H1 (cell line): Measurements from ENCODE around the gene APH1B. TPM values are rescaled to one million over a fixed set of nuclear protein-coding genes. Genes with fewer than 3 reads are reported as not detected.

Source experiments
- CBX5 ChIP-seq: fragments of 300-800, 300-1000 bp; sonication (generic); IDR thresholded peaks from 2 replicates; pipeline ENCODE4 v1.7.1; 2016; ENCODE audit warnings: antibody characterized with exemption, low read length, low read depth
- CEBPB ChIP-seq: IDR thresholded peaks from 2 replicates; pipeline ENCODE4 v1.6.1; 2012; ENCODE audit warnings: low read depth, low read length
- NANOG ChIP-seq: IDR thresholded peaks from 2 replicates; pipeline ENCODE4 v1.6.1; 2011; ENCODE audit warnings: low read length, low read depth, mild to moderate bottlenecking, inconsistent platforms; ENCODE audit not compliant: insufficient read depth, poor library complexity, severe bottlenecking
- TCF12 ChIP-seq: IDR thresholded peaks from 2 replicates; pipeline ENCODE4 v1.6.1; 2011; ENCODE audit warnings: low read depth, mild to moderate bottlenecking, low read length
- polyA plus RNA-seq, 7 experiments: library from polyadenylated mRNA; depleted of rRNA in 3 of 7; stranded (reverse) in 5 of 7; unstranded in 2 of 7; fragments of >200 nt in 5 of 7; fragments of 200-250 nt in 2 of 7; gene quantifications; 1 replicate in 5 of 7; 2 replicates in 1 of 7; 4 replicates in 1 of 7; pipeline versions ENCODE4 v1.2.1 to v1.2.3, GENCODE V29; 2011 to 2013; ENCODE audit warnings: missing spikeins in 2 of 7, mixed read lengths in 2 of 7
- total RNA-seq: library from RNA; stranded (reverse); fragmentation: NEBNext Ultra II Directional; extraction: Animal tissue kit (Norgen Biotek cat#: 25700); gene quantifications from 2 replicates; pipeline ENCODE4 v1.2.1, GENCODE V29; 2021

Gene APH1B
- total and polyA plus RNA-seq, 2 of the 8 experiments (the other 6 are each of a cell fraction or from before 2014, with no cell fraction given): 11.5 to 22.9 TPM

DNA sequence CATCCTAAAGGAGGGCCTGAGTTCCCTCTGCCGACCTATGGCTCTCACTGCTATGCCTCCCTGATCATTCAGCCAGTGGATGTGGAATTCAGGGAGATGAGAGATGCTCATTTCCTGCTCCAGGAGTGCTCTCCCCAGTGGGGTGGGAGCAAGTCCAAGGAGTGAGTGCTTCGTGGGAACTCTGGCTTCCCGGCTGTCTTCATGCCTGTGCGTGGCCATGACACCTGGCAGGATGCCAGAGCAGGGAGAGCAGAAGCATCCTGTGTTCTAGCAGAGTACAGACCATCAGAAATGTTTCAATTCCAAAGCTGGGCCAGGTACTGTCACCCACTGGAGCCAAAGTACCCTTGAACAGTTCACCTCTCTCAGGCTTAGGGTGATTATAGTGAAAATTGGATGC, 45.1 kb downstream of the APH1B start (continued):
- TF ChIP-seq NANOG (no peak), CBX5 (no peak), TCF12 (no peak), CEBPB (no peak)
